ENCODE data around the gene TMPRSS4. TPM values are rescaled to one million over a fixed set of nuclear protein-coding genes. Genes with fewer than 3 reads are reported as not detected.

Gene TMPRSS4
- total RNA-seq, 4 donors from 2014 or later = 142 to 197 (median 161) TPM

DNA sequence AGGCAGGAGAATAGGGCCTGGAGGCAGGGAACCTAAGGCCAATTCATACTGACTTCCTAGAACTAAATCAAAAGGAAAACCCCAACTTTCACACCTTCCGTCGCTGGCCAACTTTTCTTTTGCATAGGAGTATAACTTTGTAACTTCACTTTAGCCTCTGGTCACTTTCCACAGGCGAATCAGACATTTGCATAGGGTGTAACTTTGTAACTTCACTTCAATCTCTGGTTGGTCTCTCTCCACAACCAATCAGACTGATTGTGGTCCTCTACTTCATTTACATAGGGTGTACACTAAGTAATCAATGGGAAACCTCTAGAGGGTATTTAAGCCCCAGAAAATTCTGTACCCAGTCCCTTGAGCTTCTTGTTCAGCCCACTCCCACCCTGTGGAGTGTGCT, 11.5 kb upstream of the TMPRSS4 start:
- peaks cover 0 to 16% (median 0%) of the 10 kb centered on the region in 3 donors for H3K4me1 ChIP-seq
- H3K27me3 ChIP-seq = peaks cover 0 to 4% (median 0%) of the 10 kb centered on the region in 4 donors
- no peaks in the 10 kb centered on the region for H3K36me3 ChIP-seq
- intact Hi-C loops (cut with DNase I) = no loop called here
- H3K27ac ChIP-seq = no peak overlapping the region
- DNase-seq = no peak
- no peak overlapping the region for H3K4me3 ChIP-seq
- H3K9me3 ChIP-seq = no peaks in the 10 kb centered on the region
- 47 to 53% methylated on average over 3 of the region's 3 CpGs for WGBS, 2 donors
- TF ChIP-seq, protein P1, sequence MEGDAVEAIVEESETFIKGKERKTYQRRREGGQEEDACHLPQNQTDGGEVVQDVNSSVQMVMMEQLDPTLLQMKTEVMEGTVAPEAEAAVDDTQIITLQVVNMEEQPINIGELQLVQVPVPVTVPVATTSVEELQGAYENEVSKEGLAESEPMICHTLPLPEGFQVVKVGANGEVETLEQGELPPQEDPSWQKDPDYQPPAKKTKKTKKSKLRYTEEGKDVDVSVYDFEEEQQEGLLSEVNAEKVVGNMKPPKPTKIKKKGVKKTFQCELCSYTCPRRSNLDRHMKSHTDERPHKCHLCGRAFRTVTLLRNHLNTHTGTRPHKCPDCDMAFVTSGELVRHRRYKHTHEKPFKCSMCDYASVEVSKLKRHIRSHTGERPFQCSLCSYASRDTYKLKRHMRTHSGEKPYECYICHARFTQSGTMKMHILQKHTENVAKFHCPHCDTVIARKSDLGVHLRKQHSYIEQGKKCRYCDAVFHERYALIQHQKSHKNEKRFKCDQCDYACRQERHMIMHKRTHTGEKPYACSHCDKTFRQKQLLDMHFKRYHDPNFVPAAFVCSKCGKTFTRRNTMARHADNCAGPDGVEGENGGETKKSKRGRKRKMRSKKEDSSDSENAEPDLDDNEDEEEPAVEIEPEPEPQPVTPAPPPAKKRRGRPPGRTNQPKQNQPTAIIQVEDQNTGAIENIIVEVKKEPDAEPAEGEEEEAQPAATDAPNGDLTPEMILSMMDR (IDR thresholded peaks at IDR 0.05) = no peak
- TF ChIP-seq POLR2A (IDR thresholded peaks at IDR 0.05) = no peak

DNA sequence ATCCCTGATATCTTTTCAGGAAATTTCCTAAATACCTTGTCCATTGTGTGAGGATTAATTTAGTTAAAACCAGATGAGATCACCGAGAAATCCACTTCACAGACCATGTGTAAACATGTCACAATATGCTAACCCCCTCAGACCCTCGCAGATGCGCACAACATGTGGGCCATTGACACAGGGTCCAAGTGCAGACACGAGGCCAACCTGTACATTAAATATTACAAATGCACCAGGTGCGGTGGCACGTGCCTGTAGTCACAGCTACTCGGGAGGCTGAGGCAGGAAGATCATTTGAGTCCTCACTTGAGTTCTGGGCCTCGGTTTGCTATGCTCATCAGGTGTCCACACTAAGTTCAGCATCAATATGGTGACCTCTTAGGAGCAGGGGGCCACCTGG, 9.9 kb upstream of the TMPRSS4 start:
- no peak overlapping the region for H3K4me3 ChIP-seq
- TF ChIP-seq POLR2A (IDR thresholded peaks at IDR 0.05) = no peak
- TF ChIP-seq, protein P1 (IDR thresholded peaks at IDR 0.05) = no peak
- H3K9me3 ChIP-seq = no peaks in the 10 kb centered on the region
- H3K4me1 ChIP-seq = peaks cover 0 to 10% (median 0%) of the 10 kb centered on the region in 3 donors
- no peaks in the 10 kb centered on the region for H3K36me3 ChIP-seq
- 51 to 75% methylated on average over 4 to 7 of the region's 8 CpGs for WGBS, 2 donors
- no peak overlapping the region for H3K27ac ChIP-seq
- H3K27me3 ChIP-seq = peaks cover 0 to 4% (median 0%) of the 10 kb centered on the region in 4 donors
- no peak for DNase-seq
- intact Hi-C loops (cut with DNase I) = no loop called here

DNA sequence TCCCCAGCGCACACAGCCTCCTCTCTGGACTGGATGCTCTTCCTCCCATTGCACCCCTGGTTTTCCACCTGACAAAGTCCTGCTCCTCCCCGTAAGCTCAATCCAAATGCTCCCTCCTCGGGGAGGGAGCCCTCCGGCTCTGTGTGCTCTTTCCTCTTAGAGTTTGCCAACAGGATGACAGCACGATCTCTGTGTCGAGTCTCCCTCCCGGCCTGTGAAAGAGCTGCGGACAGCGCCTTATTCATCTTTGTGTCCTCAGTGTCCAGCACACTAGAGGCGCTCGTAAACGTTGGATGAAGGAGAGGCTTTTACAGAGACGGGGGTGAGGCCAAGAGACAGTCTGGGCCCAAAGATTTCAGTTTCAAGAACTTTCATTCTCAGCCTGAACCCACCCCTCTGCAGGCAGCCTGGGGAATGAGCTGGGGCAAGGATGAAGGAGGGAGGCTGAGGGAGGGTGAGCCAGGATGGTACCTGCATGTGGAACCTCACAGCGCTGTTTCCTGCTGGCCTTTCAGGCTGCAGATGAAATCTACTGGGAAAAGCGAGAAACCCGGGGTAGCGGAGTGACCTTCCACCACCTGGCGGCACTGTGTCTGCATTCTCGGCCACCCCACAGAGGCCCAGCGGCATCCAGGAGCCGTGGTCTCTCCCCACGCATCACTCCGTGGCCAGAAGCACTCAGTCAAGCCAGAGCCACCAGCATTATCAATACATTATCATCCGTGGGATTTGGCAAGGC, 8.5 kb upstream of the TMPRSS4 start:
- WGBS, 2 donors = 82 to 89% methylated on average over 14 to 20 of the region's 24 CpGs
- Histone ChIP-seq H3K27ac (no peak overlapping the region), H3K9me3 (no peaks in the 10 kb centered on the region), H3K36me3 (no peaks in the 10 kb centered on the region), H3K27me3 (peaks cover 0 to 4% (median 0%) of the 10 kb centered on the region in 4 donors), H3K4me3 (no peak overlapping the region), H3K4me1 (peaks cover 0 to 13% (median 0%) of the 10 kb centered on the region in 3 donors)
- intact Hi-C loops (cut with DNase I) = no loop called here
- DNase-seq = no peak
- TF ChIP-seq POLR2A (IDR thresholded peaks at IDR 0.05) = no peak
- TF ChIP-seq, protein P1 (IDR thresholded peaks at IDR 0.05) = no peak

- TF ChIP-seq POLR2A (IDR thresholded peaks at IDR 0.05) = no peak
- TF ChIP-seq, protein P1 (IDR thresholded peaks at IDR 0.05) = no peak
- peaks cover 0 to 4% (median 0%) of the 10 kb centered on the region in 4 donors for H3K27me3 ChIP-seq
- intact Hi-C loops (cut with DNase I) = no loop called here
- no peaks in the 10 kb centered on the region for H3K36me3 ChIP-seq
- DNase-seq = no peak
- no peaks in the 10 kb centered on the region for H3K9me3 ChIP-seq
- H3K4me1 ChIP-seq = peaks cover 0 to 20% (median 0%) of the 10 kb centered on the region in 3 donors
- 89 to 91% methylated on average over 10 of the region's 10 CpGs for WGBS, 2 donors
- no peak overlapping the region for H3K4me3 ChIP-seq
- no peak overlapping the region for H3K27ac ChIP-seq
Measured at GRCh38 chr11:118068945-118069612, 7.8 kb upstream of the TMPRSS4 start.

- DNase-seq = no peak
- H3K4me3 ChIP-seq = no peak overlapping the region
- H3K36me3 ChIP-seq = no peaks in the 10 kb centered on the region
- TF ChIP-seq, protein P1 (IDR thresholded peaks at IDR 0.05) = no peak
- TF ChIP-seq POLR2A (IDR thresholded peaks at IDR 0.05) = no peak
- 80 to 83% methylated on average over 2 of the region's 3 CpGs for WGBS, 2 donors
- peaks cover 13 to 35% (median 21%) of the 10 kb centered on the region in 3 donors for H3K4me1 ChIP-seq
- H3K27me3 ChIP-seq = peaks cover 0 to 4% (median 0%) of the 10 kb centered on the region in 4 donors
- intact Hi-C loops (cut with DNase I) = no loop called here
- no peaks in the 10 kb centered on the region for H3K9me3 ChIP-seq
- no peak overlapping the region for H3K27ac ChIP-seq
Measured at GRCh38 chr11:118071416-118072030, 5.4 kb upstream of the TMPRSS4 start.

Data from esophagus squamous epithelium (tissue), 5 donors.